H7 (cell line): ENCODE data around the gene HEPN1. TPM values are rescaled to one million over a fixed set of nuclear protein-coding genes. Genes with fewer than 3 reads are reported as not detected.
A peak's percentile ranks its signal among the peaks of the same experiment; 100 is the strongest.
"Not testable (repeated sequence)": the region's sequence is repeated elsewhere in the genome, so short reads cannot be mapped to it uniquely, and the experiment has no call there.

Source experiments
- DNase-seq: peaks from one replicate; pipeline ENCODE4 v3.0.0; 2012
- H3K27me3 ChIP-seq: 2 replicates; pipeline ENCODE4 v1.6.0; 2011; ENCODE audit warnings: mild to moderate bottlenecking, low read length; ENCODE audit not compliant: control insufficient read depth, insufficient read depth
- H3K36me3 ChIP-seq: replicated peaks from 2 replicates; pipeline ENCODE4 v1.5.1; 2011; ENCODE audit warnings: low read length; ENCODE audit not compliant: control insufficient read depth, insufficient read depth
- H3K4me3 ChIP-seq: 2 replicates; pipeline ENCODE4 v1.5.1; 2011; ENCODE audit warnings: low read depth, mild to moderate bottlenecking, control low read depth, low read length, moderate library complexity; ENCODE audit not compliant: insufficient read depth
- total RNA-seq: library from RNA; depleted of rRNA; stranded (reverse); fragments of >200 nt; shearing (Covaris generic); gene quantifications from 2 replicates; pipeline ENCODE4 v1.2.3, GENCODE V29; 2014; rRNA removed

Gene HEPN1
- total RNA-seq, 1 experiment from 2014 or later = not detected

- Histone ChIP-seq H3K4me3 (no peak overlapping the region), H3K36me3 (no peaks in the 10 kb centered on the region), H3K27me3 (no peaks in the 10 kb centered on the region; the same call in 1 of the 2 replicates)
- DNase-seq = no peak
These were observed 36.0 kb downstream of the HEPN1 start for GRCh38 chr11:124955035-124955434.

GRCh38 chr11:124961972-124962609 lies 43.0 kb downstream of the HEPN1 start:
- DNase-seq = peak; percentile 39
- Histone ChIP-seq H3K27me3 (no peaks in the 10 kb centered on the region), H3K36me3 (no peaks in the 10 kb centered on the region), H3K4me3 (no peak overlapping the region)

- H3K27me3 ChIP-seq, DNase-seq, H3K4me3 ChIP-seq, H3K36me3 ChIP-seq: not testable (repeated sequence)
These were observed 49.1 kb downstream of the HEPN1 start for GRCh38 chr11:124968197-124968596.

Other genes starting within 250 kb of the HEPN1 start
- gene SIAE, start 245.5 kb upstream of the HEPN1 start, total RNA-seq = 1.6 and 2.6 TPM in 2 replicates
- gene SPA17, start 245.3 kb upstream of the HEPN1 start, total RNA-seq = 9.6 and 9.8 TPM in 2 replicates
- gene NRGN, start 179.3 kb upstream of the HEPN1 start, total RNA-seq = 0.80 and 0.85 TPM in 2 replicates
- gene VSIG2, start 167.0 kb upstream of the HEPN1 start, total RNA-seq = 0.48 and 0.90 TPM in 2 replicates
- gene ESAM, start 157.0 kb upstream of the HEPN1 start, total RNA-seq = 0.38 and 0.85 TPM in 2 replicates
- 10.3 and 18.3 TPM in 2 replicates for gene MSANTD2, start 118.8 kb upstream of the HEPN1 start, total RNA-seq
- gene ROBO3, start 53.8 kb upstream of the HEPN1 start, total RNA-seq = 26.1 and 31.0 TPM in 2 replicates
- not detected in 2 replicates for gene ROBO4, start 21.4 kb upstream of the HEPN1 start, total RNA-seq
- gene HEPACAM, start 16.8 kb downstream of the HEPN1 start, total RNA-seq = not detected in 2 replicates
- 1.2 and 3.0 TPM in 2 replicates for gene CCDC15, start 35.0 kb downstream of the HEPN1 start, total RNA-seq
- 0.73 and 0.89 TPM in 2 replicates for gene SLC37A2, start 144.1 kb downstream of the HEPN1 start, total RNA-seq
- gene TMEM218, start 192.4 kb downstream of the HEPN1 start, total RNA-seq = 22.7 and 31.9 TPM in 2 replicates
- 1.6 and 2.2 TPM in 2 replicates for gene PKNOX2, start 245.5 kb downstream of the HEPN1 start, total RNA-seq